ENCODE data around the gene ALDH9A1. TPM values are rescaled to one million over a fixed set of nuclear protein-coding genes. Genes with fewer than 3 reads are reported as not detected.

Gene ALDH9A1
- total and polyA plus RNA-seq, 2 of the 8 experiments (the other 6 are each of a cell fraction or from before 2014, with no cell fraction given), result 57.6 to 63.8 TPM

GRCh38 chr1:165742194-165742593 is 43.8 kb upstream of the ALDH9A1 start:
- no peak overlapping the region for H3K4me3 ChIP-seq (ENCODE audit: extremely low read depth in 1 of 4, insufficient read depth in 2 of 4, low read depth in 3 of 4, low read length in 4 of 4)
- no peaks in the 10 kb centered on the region for H3K23me2 ChIP-seq (ENCODE audit: low read depth, low read length)
- no peak overlapping the region for H3K9ac ChIP-seq (replicated peaks in 1 of 4; ENCODE audit: extremely low read depth in 1 of 4, low read depth in 3 of 4, low read length in 3 of 4)
- ChIA-PET CTCF (ENCODE audit: partially characterized antibody) (interaction anchor here (1.1 to 1.6 kb wide), 4 partner anchors 8 to 142 kb away, joined by 3 to 6 read pairs (median 4); partner anchors contain the start of gene UCK2), POLR2A (ENCODE audit: partially characterized antibody) (interaction anchor here (0.5 kb wide), 1 partner anchor 168 kb away, joined by 3 read pairs; no protein-coding TSS in a partner anchor)
- H3K27me3 ChIP-seq (replicated peaks in 1 of 4; ENCODE audit: control insufficient read depth in 3 of 4, extremely low read depth in 1 of 4, insufficient read depth in 3 of 4, low read length in 3 of 4), result no peaks in the 10 kb centered on the region
- H3K23ac ChIP-seq (ENCODE audit: insufficient read length), result no peak overlapping the region
- no peak for TF ChIP-seq CREB1 (IDR thresholded peaks at IDR 0.05)
- no peak for TF ChIP-seq JUN (IDR thresholded peaks at IDR 0.05; ENCODE audit: low read depth, low read length)
- no peak for TF ChIP-seq SP2 (IDR thresholded peaks at IDR 0.05; ENCODE audit: low read length)
- TF ChIP-seq USF2 (IDR thresholded peaks at IDR 0.05; ENCODE audit: low read length), result no peak
- no peak for TF ChIP-seq HDAC6 (IDR thresholded peaks at IDR 0.05; ENCODE audit: low read depth, low read length)
- TF ChIP-seq TEAD4 (IDR thresholded peaks at IDR 0.05; ENCODE audit: low read depth, low read length), result no peak
- TF ChIP-seq NANOG (IDR thresholded peaks at IDR 0.05; ENCODE audit: insufficient read depth, low read depth, low read length, poor library complexity, severe bottlenecking), result no peak
- no peak for TF ChIP-seq HDAC2 (IDR thresholded peaks at IDR 0.05; ENCODE audit: borderline replicate concordance in 1 of 2, low read depth in 2 of 2, low read length in 2 of 2)
- TF ChIP-seq, protein P1, sequence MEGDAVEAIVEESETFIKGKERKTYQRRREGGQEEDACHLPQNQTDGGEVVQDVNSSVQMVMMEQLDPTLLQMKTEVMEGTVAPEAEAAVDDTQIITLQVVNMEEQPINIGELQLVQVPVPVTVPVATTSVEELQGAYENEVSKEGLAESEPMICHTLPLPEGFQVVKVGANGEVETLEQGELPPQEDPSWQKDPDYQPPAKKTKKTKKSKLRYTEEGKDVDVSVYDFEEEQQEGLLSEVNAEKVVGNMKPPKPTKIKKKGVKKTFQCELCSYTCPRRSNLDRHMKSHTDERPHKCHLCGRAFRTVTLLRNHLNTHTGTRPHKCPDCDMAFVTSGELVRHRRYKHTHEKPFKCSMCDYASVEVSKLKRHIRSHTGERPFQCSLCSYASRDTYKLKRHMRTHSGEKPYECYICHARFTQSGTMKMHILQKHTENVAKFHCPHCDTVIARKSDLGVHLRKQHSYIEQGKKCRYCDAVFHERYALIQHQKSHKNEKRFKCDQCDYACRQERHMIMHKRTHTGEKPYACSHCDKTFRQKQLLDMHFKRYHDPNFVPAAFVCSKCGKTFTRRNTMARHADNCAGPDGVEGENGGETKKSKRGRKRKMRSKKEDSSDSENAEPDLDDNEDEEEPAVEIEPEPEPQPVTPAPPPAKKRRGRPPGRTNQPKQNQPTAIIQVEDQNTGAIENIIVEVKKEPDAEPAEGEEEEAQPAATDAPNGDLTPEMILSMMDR (IDR thresholded peaks at IDR 0.05; ENCODE audit: control extremely low read depth in 1 of 3, insufficient read depth in 1 of 3, low read depth in 1 of 3, low read length in 3 of 3), result no peak
- no peak overlapping the region for H4K5ac ChIP-seq (ENCODE audit: insufficient read length, low read depth, low read length)
- no peak overlapping the region for H2BK120ac ChIP-seq (replicated peaks; ENCODE audit: low read depth, low read length)
- no peaks in the 10 kb centered on the region for H3K4me1 ChIP-seq (replicated peaks in 1 of 4; ENCODE audit: control insufficient read depth in 3 of 4, insufficient read depth in 4 of 4, low read length in 3 of 4)
- H3K79me1 ChIP-seq (ENCODE audit: low read depth, low read length), result no peaks in the 10 kb centered on the region
- no peak overlapping the region for H3K18ac ChIP-seq (ENCODE audit: extremely low read depth, low read length)
- DNase-seq (ENCODE audit: low read depth in 1 of 2, low spot score in 2 of 2) (no peak), FAIRE-seq (no peak)
- H3K9me3 ChIP-seq (ENCODE audit: insufficient read depth in 2 of 2, low read depth in 1 of 2, low read length in 1 of 2), result no peaks in the 10 kb centered on the region
- no peak overlapping the region for H4K91ac ChIP-seq (replicated peaks; ENCODE audit: insufficient read length, low read length)
- no peak overlapping the region for H3K14ac ChIP-seq (ENCODE audit: insufficient read length)
- H2BK15ac ChIP-seq (ENCODE audit: low read length), result no peak overlapping the region
- no peaks in the 10 kb centered on the region for H3K79me2 ChIP-seq (ENCODE audit: control insufficient read depth in 1 of 2, insufficient read depth in 2 of 2, low read length in 2 of 2)
- H3K4me2 ChIP-seq (ENCODE audit: insufficient read depth in 1 of 2, low read depth in 2 of 2, low read length in 2 of 2), result no peak overlapping the region
- no peak overlapping the region for H2AK5ac ChIP-seq (ENCODE audit: low read depth, low read length)
- no peak overlapping the region for H2BK20ac ChIP-seq (ENCODE audit: low read length)
- WGBS, 2 experiments (ENCODE audit: extremely low coverage in 1 of 2, insufficient coverage in 1 of 2, insufficient read length in 1 of 2, insufficient replicate concordance in 2 of 2, low coverage in 1 of 2, low lambda C conversion rate in 2 of 2, missing lambda C conversion rate in 1 of 2), result 92% methylated on average over 8 of the region's 8 CpGs; no CpG with 5 or more reads in 1 of the 2 experiments
- no peak overlapping the region for H2BK12ac ChIP-seq (ENCODE audit: low read depth, low read length)
- no peak overlapping the region for H3K4ac ChIP-seq (replicated peaks; ENCODE audit: insufficient read length, low read depth, low read length)
- no peak overlapping the region for H3K27ac ChIP-seq (ENCODE audit: low read depth, low read length)
- H4K20me1 ChIP-seq (replicated peaks in 1 of 2; ENCODE audit: control insufficient read depth in 1 of 2, insufficient read depth in 2 of 2, low read length in 2 of 2), result no peaks in the 10 kb centered on the region
- H2AFZ ChIP-seq (ENCODE audit: low read length), result no peak overlapping the region
- H2BK5ac ChIP-seq (ENCODE audit: low read depth, low read length), result no peak overlapping the region
- H3K36me3 ChIP-seq (ENCODE audit: control insufficient read depth in 2 of 4, insufficient read depth in 4 of 4, low read length in 3 of 4), result peaks cover 0 to 21% (median 7%) of the 10 kb centered on the region in 4 experiments; a peak in 5 of 8 replicates
- H3K56ac ChIP-seq (replicated peaks; ENCODE audit: insufficient read length, low read depth, low read length), result no peak overlapping the region
- no peak overlapping the region for H4K8ac ChIP-seq (ENCODE audit: extremely low read depth, insufficient read depth, low read length)

All from H1 (cell line).